ENCODE results near the gene ENTPD5.
"Not testable (repeated sequence)": the region's sequence is repeated elsewhere in the genome, so short reads cannot be mapped to it uniquely, and the experiment has no call there.

ENTPD5 gene

GRCh38 chr14:74008843-74009499 is 10.1 kb downstream of the ENTPD5 start:
- no peak for DNase-seq (ENCODE audit: low read depth in 2 of 2)

DNA sequence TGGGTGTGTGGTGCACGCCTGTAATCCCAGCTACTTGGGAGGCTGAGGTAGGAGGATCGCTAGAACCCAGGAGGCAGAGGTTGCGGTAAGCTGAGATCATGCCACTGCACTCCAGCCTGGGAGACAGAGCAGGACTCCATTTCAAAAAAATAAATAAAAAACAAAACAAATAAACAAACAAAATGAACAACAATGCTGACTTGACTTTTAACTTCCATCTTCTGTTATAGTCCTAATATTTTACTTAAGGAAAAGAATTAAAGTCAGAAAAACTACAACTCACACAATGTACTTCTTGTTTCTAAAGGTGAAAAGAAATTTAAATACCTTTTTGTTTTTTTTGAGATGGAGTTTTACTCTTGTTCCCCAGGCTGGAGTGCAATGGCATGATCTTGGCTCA is 13.4 kb downstream of the ENTPD5 start:
- DNase-seq (ENCODE audit: low read depth in 2 of 2), result not testable (repeated sequence)

- no peak for DNase-seq (ENCODE audit: low read depth in 2 of 2)
Observed at GRCh38 chr14:73998726-73999125, 20.4 kb downstream of the ENTPD5 start.

- no peak for DNase-seq (ENCODE audit: low read depth in 2 of 2)
Observed at GRCh38 chr14:73997944-73998447, 21.1 kb downstream of the ENTPD5 start.

GRCh38 chr14:73997108-73997943 is 21.8 kb downstream of the ENTPD5 start:
- DNase-seq (ENCODE audit: low read depth in 2 of 2), result no peak

GRCh38 chr14:73996731-73997107 is 22.4 kb downstream of the ENTPD5 start:
- no peak for DNase-seq (ENCODE audit: low read depth in 2 of 2)

DNA sequence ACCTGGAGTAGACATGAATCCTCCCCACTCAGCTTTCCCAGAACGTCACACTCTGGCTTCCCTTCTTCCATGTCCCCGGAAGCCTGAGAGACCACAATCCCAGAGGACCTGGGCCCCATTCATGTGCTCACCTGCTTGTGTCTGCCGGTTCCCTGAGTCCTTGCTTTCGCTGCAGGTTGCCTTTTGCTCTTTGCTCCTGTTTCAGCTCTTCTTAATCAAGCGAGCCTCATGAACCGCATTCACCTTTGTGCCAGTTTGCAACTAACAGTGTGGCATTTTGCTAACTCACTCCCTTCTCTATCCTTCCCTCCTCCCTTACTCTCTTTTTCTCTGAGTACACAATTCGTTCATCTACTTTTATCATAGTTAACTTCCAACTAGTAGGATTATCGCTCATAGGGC is 23.1 kb downstream of the ENTPD5 start:
- no peak for DNase-seq (ENCODE audit: low read depth in 2 of 2)

- not testable (repeated sequence) for DNase-seq (ENCODE audit: low read depth in 2 of 2)
Observed at GRCh38 chr14:73994926-73995325, 24.2 kb downstream of the ENTPD5 start.

DNA sequence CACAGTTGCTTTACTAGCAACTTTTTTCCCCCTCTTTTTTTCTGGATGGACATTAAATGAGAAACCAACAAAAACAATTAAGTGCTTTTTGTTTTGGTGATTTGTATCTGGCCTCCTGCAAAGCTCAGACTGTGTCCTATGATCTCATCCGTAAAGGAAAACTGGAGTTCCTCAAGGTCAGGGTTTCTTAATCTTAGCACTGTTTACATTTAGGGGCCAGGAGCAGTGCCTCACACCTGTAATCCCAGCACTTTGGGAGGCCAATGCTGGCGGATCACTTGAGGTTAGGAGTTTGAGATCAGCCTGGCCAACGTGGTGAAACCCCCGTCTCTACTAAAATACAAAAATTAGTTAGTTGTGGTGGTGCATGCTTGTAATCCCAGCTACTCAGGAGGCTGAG is 28.0 kb downstream of the ENTPD5 start:
- DNase-seq (ENCODE audit: low read depth in 2 of 2), result no peak

- not testable (repeated sequence) for DNase-seq (ENCODE audit: low read depth in 2 of 2)
Observed at GRCh38 chr14:73988656-73989055, 30.4 kb downstream of the ENTPD5 start.

- no peak for DNase-seq (ENCODE audit: low read depth in 2 of 2)
Observed at GRCh38 chr14:73988065-73988464, 31.0 kb downstream of the ENTPD5 start.

DNA sequence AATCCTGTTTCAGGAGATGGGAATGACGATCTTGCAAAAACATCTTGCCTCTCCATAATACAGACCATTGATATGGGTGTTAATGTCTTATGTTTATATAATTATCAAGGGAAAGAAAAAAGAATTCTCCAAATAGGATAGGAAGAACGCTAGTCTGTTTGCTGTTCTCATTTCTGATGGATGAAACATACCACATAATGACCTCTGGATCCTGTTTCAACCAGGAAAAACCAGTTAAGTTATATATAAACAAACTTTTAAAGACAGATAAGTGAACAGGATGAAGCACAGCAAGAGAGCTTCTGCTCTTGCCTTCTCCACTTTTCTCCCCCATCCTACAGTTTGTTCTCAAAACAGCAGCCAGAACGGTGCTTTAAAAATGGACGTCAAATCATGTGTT is 41.2 kb downstream of the ENTPD5 start:
- no peak for DNase-seq (ENCODE audit: low read depth in 2 of 2)

- no peak for DNase-seq (ENCODE audit: low read depth in 2 of 2)
Observed at GRCh38 chr14:73976125-73976524, 43.0 kb downstream of the ENTPD5 start.

DNA sequence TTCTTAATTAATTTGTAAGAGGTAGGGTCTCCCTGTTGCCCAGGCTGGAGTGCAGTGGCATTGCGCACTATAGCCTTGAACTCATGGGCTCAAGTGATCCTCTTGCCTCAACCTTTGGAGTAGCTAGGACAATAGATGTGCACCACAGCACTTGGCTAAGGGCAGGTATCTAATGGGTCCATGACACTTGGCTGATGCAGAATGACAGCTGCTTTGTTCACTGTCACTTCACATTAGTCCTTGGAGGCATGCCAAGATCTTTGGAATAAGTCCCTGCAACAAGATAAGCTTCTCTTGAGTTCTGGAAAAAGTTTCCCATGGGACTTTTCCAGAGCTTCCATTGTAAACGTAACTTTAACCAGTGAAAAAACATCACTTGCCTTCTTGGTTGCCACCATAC is 45.6 kb downstream of the ENTPD5 start:
- no peak for DNase-seq (ENCODE audit: low read depth in 2 of 2)

- no peak for DNase-seq (ENCODE audit: low read depth in 2 of 2)
Observed at GRCh38 chr14:73968885-73969284, 50.2 kb downstream of the ENTPD5 start.

DNA sequence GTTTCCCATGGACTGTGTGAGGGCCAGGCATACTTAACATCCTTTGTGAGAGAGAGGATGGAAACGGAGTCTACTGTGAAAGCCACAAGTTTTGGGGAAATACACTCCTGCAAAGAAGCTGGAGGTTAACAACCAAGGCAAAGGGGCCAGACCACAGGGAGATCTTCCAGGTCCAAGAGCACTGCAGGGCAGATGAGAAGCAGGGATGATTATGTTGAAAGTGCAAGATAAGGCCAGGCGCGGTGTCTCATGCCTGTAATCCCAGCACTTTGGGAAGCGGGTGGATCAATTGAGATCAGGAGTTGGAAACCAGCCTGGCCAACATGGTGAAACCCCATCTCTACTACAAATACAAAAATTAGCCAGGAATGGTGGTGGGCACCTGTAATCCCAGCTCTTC is 53.9 kb downstream of the ENTPD5 start:
- DNase-seq (ENCODE audit: low read depth in 2 of 2), result no peak

DNA sequence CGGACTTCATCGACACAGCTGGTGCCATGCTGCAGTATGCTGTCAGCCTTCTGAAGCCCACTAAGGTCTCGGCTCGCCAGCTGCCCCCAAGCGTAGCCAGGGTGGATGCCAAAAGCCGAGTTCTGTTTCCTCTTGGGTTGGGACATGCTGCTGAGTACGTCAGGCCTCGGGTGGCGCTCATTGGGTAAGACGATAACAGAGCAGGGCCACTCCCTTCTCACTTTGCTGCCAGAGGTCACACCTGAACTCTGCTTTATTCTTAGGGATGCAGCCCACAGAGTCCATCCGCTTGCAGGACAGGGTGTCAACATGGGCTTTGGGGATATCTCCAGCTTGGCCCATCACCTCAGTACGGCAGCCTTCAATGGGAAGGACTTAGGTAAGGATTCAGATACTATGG is 57.9 kb downstream of the ENTPD5 start:
- DNase-seq (ENCODE audit: low read depth in 2 of 2), result no peak

DNA sequence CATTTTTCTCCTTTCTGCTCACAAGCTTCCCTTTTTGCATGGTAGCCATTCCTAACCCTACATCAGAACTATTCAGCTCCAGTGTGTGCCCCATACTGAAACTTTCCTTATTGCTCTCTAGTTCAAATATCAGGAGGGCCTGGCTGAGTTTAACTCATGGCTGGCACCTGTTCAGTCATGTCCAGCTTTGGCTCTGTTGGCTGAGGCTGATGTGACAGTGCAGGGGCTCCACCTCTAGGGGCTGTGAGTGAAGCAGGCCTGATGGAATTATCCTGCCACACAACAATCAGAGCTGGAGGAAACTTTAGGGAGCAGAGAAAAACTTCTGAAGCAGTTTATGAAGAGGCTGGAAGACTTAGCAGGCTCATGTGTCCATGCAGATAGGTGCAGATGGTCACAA is 60.5 kb downstream of the ENTPD5 start:
- DNase-seq (ENCODE audit: low read depth in 2 of 2), result no peak

GRCh38 chr14:73955674-73956073 is 63.4 kb downstream of the ENTPD5 start:
- DNase-seq (ENCODE audit: low read depth in 2 of 2), result no peak

- no peak for DNase-seq (ENCODE audit: low read depth in 2 of 2)
Observed at GRCh38 chr14:73953731-73954130, 65.4 kb downstream of the ENTPD5 start.

- DNase-seq (ENCODE audit: low read depth in 2 of 2), result peak; percentile 84 to 89
Observed at GRCh38 chr14:73949752-73950734, 69.0 kb downstream of the ENTPD5 start, which contains the start of the genes COQ6 and FAM161B. Gene COQ6, plus strand, starts transcription at chr14:73950302. Its CDS starts 31 bp downstream, at chr14:73950333. Gene FAM161B, minus strand, starts transcription at chr14:73950094. Its CDS starts 68 bp downstream, at chr14:73950026.

Measured in stimulated activated CD8-positive, alpha-beta memory T cell treated with anti-CD3 and anti-CD28 coated beads, Interleukin-2, amount 100 ng/mL, for 48 hours (primary cell).